HG03457 (cell line): ENCODE measurements around the gene CFAP91.

Source experiments
- ATAC-seq: cut with Tn5 transposase; IDR thresholded peaks from one replicate; pipeline ENCODE4 v1.9.1; 2021; ENCODE audit warnings: moderate number of reproducible peaks; ENCODE audit not compliant: unreplicated experiment

Gene CFAP91

GRCh38 chr3:119702530-119703527 lies at the start of gene CFAP91:
Gene CFAP91 (plus strand): TSS chr3:119703022. CDS start chr3:119703099, 77 bp downstream.
- ATAC-seq, result peak; percentile 88

GRCh38 chr3:119653876-119654275 lies 48.9 kb upstream of the CFAP91 start:
- no peak for ATAC-seq

DNA sequence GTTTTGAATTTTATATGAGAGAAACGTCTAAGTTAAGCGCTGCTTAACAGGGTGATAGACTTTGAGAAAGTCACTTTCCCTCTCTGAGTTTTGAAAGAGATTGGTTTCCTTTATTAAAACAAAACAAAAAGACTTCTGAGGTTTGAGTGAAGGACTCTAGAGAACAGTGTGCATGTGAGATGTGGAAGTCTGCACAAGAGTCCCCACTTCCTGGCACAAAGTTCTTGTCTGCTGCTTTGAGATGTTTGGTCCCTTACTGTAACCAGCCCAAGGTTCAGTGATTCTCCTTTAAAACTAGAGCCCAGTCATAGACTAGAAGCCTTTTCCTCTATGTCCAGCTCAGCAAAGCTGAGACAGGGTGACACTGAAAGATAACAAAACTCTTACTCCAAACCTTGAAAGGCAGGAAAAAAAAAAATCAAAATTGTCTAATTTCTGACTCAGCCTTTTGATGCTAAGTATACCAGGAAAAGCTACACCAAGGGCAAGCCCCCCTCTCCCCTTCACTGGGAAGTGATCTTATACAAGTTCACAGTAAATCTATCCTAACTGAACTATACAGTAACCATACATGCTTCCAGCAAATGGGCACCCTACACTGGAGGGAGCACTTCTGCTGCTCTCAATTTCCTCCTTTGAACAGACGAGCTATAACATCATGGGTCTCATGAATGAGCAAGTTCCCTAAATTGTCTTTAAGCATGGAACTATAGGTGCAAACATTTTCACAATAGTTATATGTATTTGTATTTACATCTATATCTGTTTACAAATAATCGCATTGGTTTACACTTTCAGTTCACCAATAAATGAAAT lies 44.7 kb upstream of the CFAP91 start:
- ATAC-seq, result no peak

GRCh38 chr3:119658994-119659393 lies 43.8 kb upstream of the CFAP91 start:
- ATAC-seq, result no peak

DNA sequence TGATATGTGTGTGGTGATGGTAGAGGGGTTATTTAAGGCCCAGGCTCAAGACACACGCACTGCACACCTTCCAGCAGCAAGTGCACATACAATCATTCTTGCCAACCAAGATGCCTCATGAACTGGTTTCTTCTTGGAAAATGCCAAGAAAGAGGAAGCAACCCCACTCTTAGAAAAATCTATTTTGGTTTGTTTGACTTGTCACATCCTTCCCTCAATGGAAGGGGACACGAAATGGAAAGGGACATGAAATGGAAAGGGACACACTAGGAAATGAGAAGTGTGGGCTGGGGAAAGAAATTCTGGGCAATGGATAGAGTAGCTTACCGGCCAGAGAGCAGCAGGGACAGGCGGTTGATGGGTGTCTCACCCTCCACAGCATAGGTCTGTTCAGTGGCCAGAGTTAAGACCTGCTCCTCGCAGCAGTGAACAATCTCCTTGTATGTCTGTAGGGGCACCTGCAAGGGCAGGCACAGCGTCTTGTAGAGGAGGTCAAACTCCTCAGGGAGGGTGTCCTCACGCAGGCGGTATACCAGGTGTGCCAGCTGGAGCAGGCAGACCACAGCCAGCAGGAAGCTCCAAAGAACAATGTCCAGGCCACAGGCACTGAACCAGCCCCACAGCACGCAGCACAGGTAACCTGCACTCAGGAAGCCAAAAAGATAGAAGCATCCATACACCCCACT lies 43.1 kb upstream of the CFAP91 start:
- ATAC-seq, result no peak

- ATAC-seq, result no peak
Observed at GRCh38 chr3:119660474-119661440, 42.1 kb upstream of the CFAP91 start, which contains the start of gene POPDC2. Gene POPDC2 (minus strand): TSS chr3:119660589. CDS start chr3:119660423, 166 bp downstream.

DNA sequence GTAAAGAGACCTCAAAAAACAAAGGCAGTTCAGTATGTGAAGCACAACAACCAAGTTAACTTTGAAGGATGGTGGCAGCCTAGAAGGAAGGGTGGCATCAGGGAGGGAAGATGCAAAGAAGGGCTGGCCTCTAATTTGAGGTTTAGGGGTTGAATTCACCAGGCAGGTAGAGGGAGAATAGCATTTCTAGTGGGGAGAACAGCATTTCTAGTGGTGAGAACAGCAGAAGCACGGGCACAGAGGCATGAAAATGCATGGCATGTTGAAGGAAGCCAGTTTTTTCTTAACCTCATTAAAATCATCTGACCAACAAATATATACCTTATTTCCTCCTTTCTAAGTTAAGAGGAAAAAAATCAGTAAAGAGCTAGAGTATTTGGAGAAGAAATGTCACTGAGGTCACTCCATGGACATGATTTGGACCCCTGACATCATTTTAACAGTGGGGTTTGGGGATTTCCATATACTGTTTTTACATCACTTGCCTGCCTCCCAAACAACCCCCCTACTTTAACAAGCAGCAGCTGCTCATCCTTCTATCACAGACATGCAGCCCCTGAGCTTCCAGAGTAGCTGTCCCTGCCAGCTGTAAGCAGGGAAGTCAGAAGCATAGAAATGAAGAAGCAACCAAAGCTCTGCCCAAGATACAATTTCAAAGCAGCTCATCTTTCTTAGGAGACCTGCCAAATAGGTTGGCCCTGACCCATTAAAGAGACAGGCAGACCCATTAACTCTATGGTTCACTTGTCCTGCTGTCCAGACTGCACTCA lies 40.0 kb upstream of the CFAP91 start:
- ATAC-seq, result no peak

DNA sequence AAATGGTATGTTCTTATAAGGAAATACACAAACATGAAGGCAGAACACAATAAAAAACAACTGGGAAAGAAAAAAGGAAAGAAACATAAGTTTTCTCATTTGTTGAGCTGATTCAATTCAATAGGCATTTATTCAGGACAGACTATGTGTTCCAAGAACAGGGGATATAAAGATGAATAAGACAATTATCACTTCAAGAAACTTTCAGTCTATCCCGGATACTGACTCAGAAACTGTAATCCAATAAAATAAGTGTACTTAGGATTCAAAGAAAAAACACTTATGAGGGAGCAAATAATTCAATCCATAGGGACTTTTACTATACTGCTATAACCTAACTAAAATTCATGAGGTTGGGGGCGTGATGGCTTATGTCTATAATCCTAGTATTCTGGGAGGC lies 38.9 kb upstream of the CFAP91 start:
- no peak for ATAC-seq

DNA sequence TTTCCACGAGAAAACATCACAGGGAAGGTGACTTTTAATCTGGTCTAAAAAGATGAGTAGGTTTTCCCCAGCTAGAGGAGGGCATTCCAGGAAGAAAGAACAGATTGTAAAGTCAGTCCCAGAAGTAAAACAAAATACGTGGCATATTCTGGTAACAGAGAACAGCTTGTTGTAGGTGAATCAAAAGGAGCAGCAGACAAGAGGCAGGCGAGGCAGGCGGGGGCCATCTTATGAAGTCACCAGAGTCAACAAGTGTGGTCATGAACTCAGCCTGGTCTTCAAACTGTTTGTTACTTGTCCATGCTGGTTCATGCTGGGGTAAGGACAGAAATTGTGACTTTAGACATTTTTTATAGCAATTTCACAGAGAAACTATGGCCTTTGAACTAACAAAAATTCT lies 38.5 kb upstream of the CFAP91 start:
- no peak for ATAC-seq

DNA sequence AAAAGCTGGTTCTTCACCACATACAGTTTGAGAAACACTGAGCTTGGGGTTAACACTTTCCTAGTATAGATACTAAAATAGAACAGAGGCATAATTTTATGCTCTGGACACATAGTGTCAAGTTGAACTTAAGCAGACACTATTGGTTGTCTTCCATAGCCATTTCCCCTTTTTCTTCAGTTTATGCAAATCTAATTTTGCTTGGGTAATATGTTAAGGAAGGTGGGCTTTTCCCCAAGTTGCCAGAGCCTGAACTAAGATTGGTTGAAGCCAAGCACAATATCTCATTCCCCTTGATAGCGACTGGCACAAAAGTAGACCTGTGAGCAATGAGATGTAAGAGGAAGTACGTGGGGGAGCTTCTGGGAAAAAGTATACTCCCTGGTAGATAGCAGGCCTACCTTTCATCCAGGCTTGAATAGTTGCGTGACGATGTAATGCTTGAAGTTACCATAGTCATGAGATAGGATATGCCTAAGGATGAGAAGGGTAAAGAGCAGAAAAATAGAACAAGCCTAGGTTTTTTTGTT lies 37.9 kb upstream of the CFAP91 start:
- no peak for ATAC-seq

DNA sequence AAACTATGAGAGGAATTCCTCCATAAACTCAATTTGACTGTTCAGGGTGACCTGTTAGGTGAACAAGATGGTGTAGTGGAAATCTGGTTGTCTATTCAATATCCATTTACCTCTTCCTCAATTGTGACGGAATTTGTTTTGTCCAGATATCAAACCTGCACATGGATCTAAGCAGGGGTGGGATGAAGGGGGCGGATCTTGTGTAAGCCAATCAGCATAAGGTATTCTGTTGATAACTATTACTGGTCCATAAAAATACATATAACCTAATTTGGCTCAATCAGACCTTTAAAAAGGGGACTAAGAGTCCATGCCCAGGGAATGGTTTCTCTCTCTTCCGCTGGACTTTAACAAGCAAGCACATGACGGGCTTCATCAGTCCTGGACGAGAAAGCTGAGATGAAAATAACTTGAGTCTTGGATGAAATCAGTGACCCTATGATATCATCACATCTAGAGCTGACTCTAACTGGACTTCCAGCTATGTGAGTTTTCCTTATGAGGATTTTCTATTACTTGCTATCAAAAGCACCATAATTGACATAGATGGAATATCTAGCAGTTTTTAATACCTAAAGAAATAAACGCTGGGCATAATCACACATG lies 36.8 kb upstream of the CFAP91 start:
- ATAC-seq, result no peak

DNA sequence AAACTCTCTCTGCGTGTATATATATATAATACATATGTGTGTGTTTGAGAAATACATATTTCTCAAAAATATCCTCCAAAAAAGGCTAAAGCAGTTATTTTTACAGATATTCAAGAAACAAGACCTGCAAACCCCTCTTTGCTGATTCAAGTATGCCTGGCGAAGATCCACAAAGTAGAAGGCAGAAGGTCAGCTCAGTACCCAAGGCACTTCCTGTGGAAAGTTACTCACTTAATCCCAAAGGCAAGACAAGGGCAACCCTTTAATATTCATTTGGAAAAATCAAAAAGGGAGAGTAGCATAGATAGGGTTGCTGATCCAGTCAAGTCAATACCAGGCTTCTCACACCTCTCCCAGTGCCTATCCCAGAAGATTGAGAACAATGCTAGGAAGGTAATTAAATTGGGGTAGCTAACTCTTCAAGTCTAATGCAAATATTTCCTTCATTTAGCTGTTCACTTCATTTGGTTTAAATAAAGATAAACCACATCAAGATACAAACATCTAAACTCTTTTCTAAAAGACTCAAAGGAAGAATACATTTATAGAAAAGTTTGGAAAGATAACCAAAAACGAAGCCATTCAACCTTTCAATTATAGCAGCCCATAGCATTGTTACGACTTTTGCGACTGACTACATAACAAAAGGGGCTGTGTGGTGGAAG lies 32.8 kb upstream of the CFAP91 start:
- no peak for ATAC-seq

DNA sequence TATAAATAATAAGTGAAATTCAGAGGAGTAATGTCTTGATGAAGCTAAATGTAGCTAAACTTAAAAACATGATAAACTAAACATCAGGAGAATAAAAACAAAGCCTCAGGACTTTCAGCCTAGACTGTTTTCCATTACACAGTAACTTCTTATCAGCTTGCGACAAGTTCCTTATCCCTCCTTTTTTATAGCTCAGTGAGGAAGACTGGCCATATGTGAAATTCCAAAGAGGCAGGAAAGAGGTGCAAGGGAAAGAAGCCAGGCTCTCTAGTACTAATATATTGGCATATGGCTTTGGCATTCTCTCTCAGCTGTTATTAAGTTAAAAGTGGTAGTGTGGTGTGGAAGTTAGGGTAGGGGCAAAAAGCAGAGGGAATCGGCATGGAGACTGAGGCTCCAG lies 30.0 kb upstream of the CFAP91 start:
- no peak for ATAC-seq

DNA sequence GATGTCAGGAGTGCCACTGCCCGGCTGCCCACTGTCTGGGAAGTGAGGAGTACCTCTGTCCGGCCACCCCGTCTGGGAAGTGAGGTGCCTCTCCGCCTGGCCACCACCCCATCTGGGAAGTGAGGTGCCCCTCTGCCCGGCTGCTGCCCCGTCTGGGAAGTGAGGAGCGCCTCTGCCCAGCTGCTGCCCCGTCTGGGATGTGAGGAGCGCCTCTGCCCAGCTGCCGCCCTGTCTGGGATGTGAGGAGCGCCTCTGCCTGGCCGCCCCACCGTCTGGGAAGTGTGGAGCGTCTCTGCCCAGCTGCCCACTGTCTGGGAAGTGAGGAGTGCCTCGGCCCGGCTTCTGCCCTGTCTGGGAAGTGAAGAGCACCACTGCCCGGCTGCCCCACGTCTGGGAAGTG lies 28.9 kb upstream of the CFAP91 start:
- ATAC-seq, result no peak

DNA sequence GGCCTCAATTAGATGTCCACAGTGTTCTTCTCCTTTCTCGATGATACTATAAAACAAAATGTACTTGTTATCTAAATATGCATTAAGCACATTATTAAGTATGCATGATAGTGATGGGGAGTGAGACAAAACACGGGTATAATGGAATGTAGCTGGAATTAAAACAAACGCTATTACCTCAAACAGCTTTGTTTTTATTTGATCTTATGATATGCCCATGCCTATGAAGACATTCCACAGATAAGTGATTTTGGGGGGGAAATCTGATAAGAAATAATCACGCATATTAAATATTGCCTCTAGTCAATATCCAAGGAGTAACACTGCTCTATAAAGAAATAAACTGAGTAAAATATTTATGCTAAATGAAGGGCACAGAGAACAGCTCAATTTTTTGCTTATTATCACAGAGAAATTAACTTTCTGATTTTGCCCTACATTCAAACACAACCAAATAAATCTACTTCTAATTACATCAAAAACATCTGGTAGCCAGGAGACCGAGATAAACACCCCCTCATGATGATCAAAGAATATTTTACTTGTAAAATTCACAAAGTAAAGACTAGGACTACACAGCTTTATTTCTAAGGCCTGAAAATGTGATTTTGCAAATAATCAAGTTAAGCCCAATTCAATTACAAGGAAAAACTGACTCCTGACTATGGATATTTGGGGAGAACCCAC lies 27.5 kb upstream of the CFAP91 start:
- ATAC-seq, result no peak

GRCh38 chr3:119676020-119676419 lies 26.8 kb upstream of the CFAP91 start:
- ATAC-seq, result no peak
